ENCODE results near the gene SHH. TPM values are rescaled to one million over a fixed set of nuclear protein-coding genes. Genes with fewer than 3 reads are reported as not detected.
A peak's percentile ranks its signal among the peaks of the same experiment; 100 is the strongest.

SHH gene
- total and polyA plus RNA-seq, 2 donors (not counting 3 experiments of a cell fraction or from before 2014, with no cell fraction given): not detected

DNA sequence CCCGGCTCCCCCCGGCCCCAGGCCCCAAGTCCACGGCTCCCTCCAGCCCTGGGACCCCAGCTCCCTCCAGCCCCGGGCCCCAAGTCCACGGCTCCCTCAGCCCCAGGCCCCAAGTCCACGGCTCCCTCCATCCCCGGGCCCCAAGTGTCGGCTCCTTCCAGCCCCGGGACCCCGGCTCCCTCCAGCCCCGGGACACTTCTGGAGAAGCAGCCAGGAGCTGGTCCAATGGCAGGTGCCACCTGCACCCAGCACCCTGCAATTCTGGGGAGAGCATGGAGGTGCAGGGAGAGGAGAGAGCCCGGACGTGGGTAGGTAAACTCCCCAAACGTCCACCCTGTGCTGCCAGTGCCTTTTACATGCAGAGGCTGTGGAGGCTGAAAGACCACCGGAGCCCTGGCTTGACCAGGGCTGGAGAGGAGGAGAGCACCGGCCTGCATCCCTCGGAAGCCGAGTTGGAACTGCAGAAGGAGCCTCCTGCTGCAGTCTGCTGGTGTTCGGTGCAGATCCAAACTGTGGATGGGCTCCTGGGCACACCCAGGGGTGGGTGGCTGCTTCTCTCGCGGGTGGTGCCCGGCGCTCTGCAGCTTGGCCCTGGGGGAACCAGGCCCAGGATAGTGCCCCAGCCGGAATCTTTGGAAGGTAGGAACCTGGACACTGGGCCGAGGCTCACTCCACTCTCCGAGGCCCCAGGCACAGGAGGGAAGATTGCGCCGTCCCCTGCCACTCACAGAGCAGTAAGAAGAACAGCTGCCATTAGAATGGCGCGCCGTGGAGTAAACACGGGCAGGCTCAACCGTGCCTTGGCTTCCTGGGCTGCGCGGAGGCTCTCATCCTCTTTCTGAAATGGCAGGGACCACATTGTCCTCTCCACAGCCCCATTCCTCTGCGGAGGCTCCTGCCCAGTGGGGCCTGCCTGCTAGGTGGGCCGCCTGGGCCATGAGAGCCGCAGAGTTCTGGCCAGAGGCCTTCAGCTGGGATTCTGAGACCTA lies 14.7 kb downstream of the SHH start:
- no peak overlapping the region for H3K4me2 ChIP-seq (ENCODE audit: insufficient read depth, low read length)
- H3K36me3 ChIP-seq (ENCODE audit: control insufficient read depth in 2 of 2, extremely low read depth in 1 of 2, insufficient read depth in 2 of 2, low read length in 2 of 2): no peaks in the 10 kb centered on the region
- ChIA-PET CTCF (interaction anchor here (0.6 to 2.4 kb wide), 2 partner anchors 967 to 1019 kb away, joined by 3 to 10 read pairs; no protein-coding TSS in a partner anchor), POLR2A (no interaction called here)
- H3K9me3 ChIP-seq (replicated peaks; ENCODE audit: control insufficient read depth, insufficient read depth, low read length): no peaks in the 10 kb centered on the region
- intact Hi-C loops (cut with micrococcal nuclease) (loop anchor here (1.0 to 5.0 kb wide), 4 partner anchors 676 to 1475 kb away; no protein-coding TSS in a partner anchor), dilution Hi-C loops (cut with MboI; ENCODE audit: extremely low pct_ligation_motif_present, low sequenced_read_pairs) (no loop called here)
- no peaks in the 10 kb centered on the region for H3K9me1 ChIP-seq (replicated peaks; ENCODE audit: control insufficient read depth, extremely low read depth, insufficient read depth, low read length)
- H2AFZ ChIP-seq (ENCODE audit: low read depth, low read length): no peak overlapping the region
- H3K27ac ChIP-seq (ENCODE audit: insufficient read depth, low read depth, low read length): no peak overlapping the region
- BruUV-seq (replicated peaks): no TSS peak
- TF ChIP-seq MYC (IDR thresholded peaks at IDR 0.05; ENCODE audit: low read depth, low read length) (no peak), JUN (IDR thresholded peaks at IDR 0.05; ENCODE audit: borderline replicate concordance, insufficient read depth, insufficient read length, low read depth) (no peak), POLR2A (IDR thresholded peaks at IDR 0.05; ENCODE audit: low read depth, low read length) (no peak)
- no peaks in the 10 kb centered on the region for H3K4me1 ChIP-seq (ENCODE audit: control insufficient read depth, extremely low read depth, insufficient read depth, low read length)
- H4K20me1 ChIP-seq (replicated peaks; ENCODE audit: control insufficient read depth, extremely low read depth, insufficient read depth, low read length): no peaks in the 10 kb centered on the region
- H3K4me3 ChIP-seq (replicated peaks in 1 of 3; ENCODE audit: insufficient read depth in 1 of 3, low read depth in 1 of 3, low read length in 3 of 3): no peak overlapping the region
- H3K27me3 ChIP-seq (ENCODE audit: control insufficient read depth in 2 of 2, insufficient read depth in 2 of 2, low read length in 2 of 2): peaks cover 6 to 17% of the 10 kb centered on the region in 2 experiments
- no peaks in the 10 kb centered on the region for H3K79me2 ChIP-seq (ENCODE audit: control insufficient read depth, insufficient read depth, low read length)
- no peak overlapping the region for H3K9ac ChIP-seq (replicated peaks; ENCODE audit: extremely low read depth, insufficient read depth, low read length)
- FAIRE-seq (no peak), DNase-seq (ENCODE audit: low read depth, low spot score) (no peak)

DNA sequence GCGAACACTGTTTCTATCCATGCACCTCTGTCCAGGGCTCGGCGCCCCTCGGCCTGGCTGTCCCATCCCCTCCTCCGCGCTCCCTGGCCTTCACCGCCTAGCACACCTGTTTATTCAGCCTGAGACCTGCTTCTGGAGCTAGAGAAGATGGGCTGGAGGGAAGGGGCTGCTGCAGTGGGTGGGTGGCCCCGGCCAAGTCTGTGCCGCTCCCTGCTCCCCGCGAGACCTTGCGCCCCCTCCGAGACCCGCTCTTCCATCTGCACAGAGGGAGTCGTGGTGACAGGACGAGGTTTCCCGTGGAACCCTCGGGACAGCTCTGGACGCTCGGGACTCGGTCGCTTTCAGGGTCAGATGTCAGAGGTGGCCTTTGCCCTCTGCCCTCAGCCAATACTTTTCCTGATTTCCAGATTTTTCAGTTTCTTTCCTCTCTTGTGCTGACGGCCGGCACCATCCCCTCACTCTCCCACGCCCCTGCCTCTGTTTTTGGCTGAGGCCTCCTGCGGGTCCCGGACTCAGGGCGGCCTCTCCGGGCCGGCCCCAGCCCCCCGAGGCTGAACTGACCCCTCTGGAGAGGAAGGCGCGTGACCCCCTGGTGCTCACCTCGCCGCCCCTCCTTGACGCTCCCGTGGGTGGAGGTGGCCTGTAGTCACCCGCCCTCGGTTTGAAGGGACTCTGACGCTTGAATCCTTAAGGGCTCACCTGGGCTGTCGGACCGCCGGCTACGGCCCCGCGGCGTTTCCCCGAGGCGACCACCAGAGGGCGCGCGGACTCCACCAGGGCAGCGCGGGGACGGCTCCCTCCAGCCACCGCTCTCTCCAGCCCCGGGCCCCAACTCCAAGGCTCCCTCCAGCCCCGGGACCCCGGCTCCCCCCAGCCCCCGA lies 15.6 kb downstream of the SHH start:
- Histone ChIP-seq H3K36me3 (ENCODE audit: control insufficient read depth in 2 of 2, extremely low read depth in 1 of 2, insufficient read depth in 2 of 2, low read length in 2 of 2) (no peaks in the 10 kb centered on the region), H4K20me1 (replicated peaks; ENCODE audit: control insufficient read depth, extremely low read depth, insufficient read depth, low read length) (no peaks in the 10 kb centered on the region), H3K27me3 (ENCODE audit: control insufficient read depth in 2 of 2, insufficient read depth in 2 of 2, low read length in 2 of 2) (peaks cover 6 to 11% of the 10 kb centered on the region in 2 experiments), H3K4me1 (ENCODE audit: control insufficient read depth, extremely low read depth, insufficient read depth, low read length) (no peaks in the 10 kb centered on the region), H3K4me3 (replicated peaks in 1 of 3; ENCODE audit: insufficient read depth in 1 of 3, low read depth in 1 of 3, low read length in 3 of 3) (no peak overlapping the region), H3K9me3 (replicated peaks; ENCODE audit: control insufficient read depth, insufficient read depth, low read length) (no peaks in the 10 kb centered on the region), H3K9ac (replicated peaks; ENCODE audit: extremely low read depth, insufficient read depth, low read length) (no peak overlapping the region), H3K4me2 (ENCODE audit: insufficient read depth, low read length) (no peak overlapping the region), H2AFZ (ENCODE audit: low read depth, low read length) (no peak overlapping the region), H3K27ac (ENCODE audit: insufficient read depth, low read depth, low read length) (no peak overlapping the region), H3K9me1 (replicated peaks; ENCODE audit: control insufficient read depth, extremely low read depth, insufficient read depth, low read length) (no peaks in the 10 kb centered on the region), H3K79me2 (ENCODE audit: control insufficient read depth, insufficient read depth, low read length) (no peaks in the 10 kb centered on the region)
- FAIRE-seq (no peak), DNase-seq (ENCODE audit: low read depth, low spot score) (no peak)
- no TSS peak for BruUV-seq (replicated peaks)
- dilution Hi-C loops (cut with MboI; ENCODE audit: extremely low pct_ligation_motif_present, low sequenced_read_pairs): no loop called here
- ChIA-PET CTCF (no interaction called here), POLR2A (no interaction called here)
- intact Hi-C loops (cut with micrococcal nuclease): loop anchor here (1.0 to 5.0 kb wide), 4 partner anchors 677 to 1476 kb away; no protein-coding TSS in a partner anchor
- TF ChIP-seq JUN (IDR thresholded peaks at IDR 0.05; ENCODE audit: borderline replicate concordance, insufficient read depth, insufficient read length, low read depth) (no peak), MYC (IDR thresholded peaks at IDR 0.05; ENCODE audit: low read depth, low read length) (no peak)
- TF ChIP-seq, protein P1, sequence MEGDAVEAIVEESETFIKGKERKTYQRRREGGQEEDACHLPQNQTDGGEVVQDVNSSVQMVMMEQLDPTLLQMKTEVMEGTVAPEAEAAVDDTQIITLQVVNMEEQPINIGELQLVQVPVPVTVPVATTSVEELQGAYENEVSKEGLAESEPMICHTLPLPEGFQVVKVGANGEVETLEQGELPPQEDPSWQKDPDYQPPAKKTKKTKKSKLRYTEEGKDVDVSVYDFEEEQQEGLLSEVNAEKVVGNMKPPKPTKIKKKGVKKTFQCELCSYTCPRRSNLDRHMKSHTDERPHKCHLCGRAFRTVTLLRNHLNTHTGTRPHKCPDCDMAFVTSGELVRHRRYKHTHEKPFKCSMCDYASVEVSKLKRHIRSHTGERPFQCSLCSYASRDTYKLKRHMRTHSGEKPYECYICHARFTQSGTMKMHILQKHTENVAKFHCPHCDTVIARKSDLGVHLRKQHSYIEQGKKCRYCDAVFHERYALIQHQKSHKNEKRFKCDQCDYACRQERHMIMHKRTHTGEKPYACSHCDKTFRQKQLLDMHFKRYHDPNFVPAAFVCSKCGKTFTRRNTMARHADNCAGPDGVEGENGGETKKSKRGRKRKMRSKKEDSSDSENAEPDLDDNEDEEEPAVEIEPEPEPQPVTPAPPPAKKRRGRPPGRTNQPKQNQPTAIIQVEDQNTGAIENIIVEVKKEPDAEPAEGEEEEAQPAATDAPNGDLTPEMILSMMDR (IDR thresholded peaks at IDR 0.05; ENCODE audit: extremely low read depth in 1 of 2, insufficient read depth in 1 of 2, low read depth in 1 of 2, low read length in 2 of 2): peak; percentile 63 to 97
- TF ChIP-seq, protein P2, sequence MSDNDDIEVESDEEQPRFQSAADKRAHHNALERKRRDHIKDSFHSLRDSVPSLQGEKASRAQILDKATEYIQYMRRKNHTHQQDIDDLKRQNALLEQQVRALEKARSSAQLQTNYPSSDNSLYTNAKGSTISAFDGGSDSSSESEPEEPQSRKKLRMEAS (IDR thresholded peaks at IDR 0.05; ENCODE audit: insufficient read depth, insufficient read length): no peak
